GM18507 (cell line): ENCODE results near the gene GTF3C6.
"Not testable (repeated sequence)": the region's sequence is repeated elsewhere in the genome, so short reads cannot be mapped to it uniquely, and the experiment has no call there.

Source experiments
- DNase-seq: peaks from one replicate; pipeline ENCODE4 v3.0.0; 2011; ENCODE audit warnings: low read depth; ENCODE audit not compliant: insufficient read length; ENCODE audit errors: extremely low spot score
- FAIRE-seq: peaks from 2 replicates; lab custom pipeline; 2011; peaks lifted over from hg19 to GRCh38; lab: Jason Lieb, UNC

Gene GTF3C6

GRCh38 chr6:110971468-110971867 lies 13.0 kb downstream of the GTF3C6 start:
- FAIRE-seq = no peak

GRCh38 chr6:110976575-110976974 lies 18.1 kb downstream of the GTF3C6 start:
- FAIRE-seq = no peak
- no peak for DNase-seq

More at GRCh38 chr6:110971468-110971867, 13.0 kb downstream of the GTF3C6 start:
- no peak for DNase-seq

- FAIRE-seq (no peak), DNase-seq (no peak)
Measured at GRCh38 chr6:110979565-110980101, 21.1 kb downstream of the GTF3C6 start.

- FAIRE-seq (no peak), DNase-seq (no peak)
Measured at GRCh38 chr6:110980227-110980626, 21.7 kb downstream of the GTF3C6 start.

- DNase-seq (no peak), FAIRE-seq (no peak)
Measured at GRCh38 chr6:110980648-110981047, 22.1 kb downstream of the GTF3C6 start.

GRCh38 chr6:110981202-110981600 lies 22.7 kb downstream of the GTF3C6 start:
- no peak for DNase-seq
- no peak for FAIRE-seq

- DNase-seq = no peak
Measured at GRCh38 chr6:110990840-110991576, 32.5 kb downstream of the GTF3C6 start.

GRCh38 chr6:110996691-110997090 lies 38.2 kb downstream of the GTF3C6 start:
- DNase-seq = no peak
- no peak for FAIRE-seq

More at GRCh38 chr6:110990840-110991576, 32.5 kb downstream of the GTF3C6 start:
- no peak for FAIRE-seq

GRCh38 chr6:110999634-111000270 lies 41.2 kb downstream of the GTF3C6 start:
- no peak for DNase-seq
- no peak for FAIRE-seq

GRCh38 chr6:111002350-111002749 lies 43.8 kb downstream of the GTF3C6 start:
- no peak for FAIRE-seq
- DNase-seq = no peak

GRCh38 chr6:111011360-111012142 lies 53.0 kb downstream of the GTF3C6 start:
- peak; percentile 67 for FAIRE-seq
- peak; percentile 11 for DNase-seq

- FAIRE-seq = no peak
- DNase-seq = no peak
Measured at GRCh38 chr6:111012143-111012452, 53.6 kb downstream of the GTF3C6 start.

GRCh38 chr6:111012520-111012919 lies 54.0 kb downstream of the GTF3C6 start:
- FAIRE-seq, DNase-seq: not testable (repeated sequence)

- FAIRE-seq = no peak
- no peak for DNase-seq
Measured at GRCh38 chr6:111013144-111013915, 54.8 kb downstream of the GTF3C6 start.

GRCh38 chr6:111015389-111016124 lies 57.1 kb downstream of the GTF3C6 start:
- no peak for FAIRE-seq

GRCh38 chr6:111017241-111017640 lies 58.7 kb downstream of the GTF3C6 start:
- FAIRE-seq, DNase-seq: not testable (repeated sequence)

More at GRCh38 chr6:111015389-111016124, 57.1 kb downstream of the GTF3C6 start:
- no peak for DNase-seq
